GM12872 (cell line): ENCODE results near the gene CTDP1.

Source experiments
- CTCF ChIP-seq: IDR thresholded peaks from 3 replicates; pipeline ENCODE4 v1.5.1; 2011; ENCODE audit warnings: low read depth, mild to moderate bottlenecking, low read length, moderate library complexity; ENCODE audit not compliant: insufficient read depth

Gene CTDP1

GRCh38 chr18:79645291-79645983 lies 34.2 kb upstream of the CTDP1 start:
- TF ChIP-seq CTCF, result no peak

GRCh38 chr18:79647307-79647706 lies 32.3 kb upstream of the CTDP1 start:
- TF ChIP-seq CTCF, result no peak

- no peak for TF ChIP-seq CTCF
Observed at GRCh38 chr18:79650959-79651358, 28.6 kb upstream of the CTDP1 start.

- no peak for TF ChIP-seq CTCF
Observed at GRCh38 chr18:79657342-79657996, 22.1 kb upstream of the CTDP1 start.

GRCh38 chr18:79658366-79658765 lies 21.2 kb upstream of the CTDP1 start:
- TF ChIP-seq CTCF, result no peak

- TF ChIP-seq CTCF, result no peak
Observed at GRCh38 chr18:79659733-79660132, 19.9 kb upstream of the CTDP1 start.

GRCh38 chr18:79662034-79662433 lies 17.6 kb upstream of the CTDP1 start:
- TF ChIP-seq CTCF, result no peak
